ENCODE measurements around the gene GFER.

GRCh38 chr16:2027024-2028010 lies 43.3 kb downstream of the GFER start:
- TF ChIP-seq CTCF (IDR thresholded peaks at IDR 0.05; ENCODE audit: borderline replicate concordance, extremely low read depth, low read length, poor library complexity, severe bottlenecking) = no peak
- no peak for TF ChIP-seq EZH2 (IDR thresholded peaks at IDR 0.05; ENCODE audit: borderline replicate concordance, low read depth, low read length, severe bottlenecking)

All from DND-41 (cell line).